ENCODE results near the gene SNX13. TPM values are rescaled to one million over a fixed set of nuclear protein-coding genes. Genes with fewer than 3 reads are reported as not detected.
"Not testable (repeated sequence)": the region's sequence is repeated elsewhere in the genome, so short reads cannot be mapped to it uniquely, and the experiment has no call there.

SNX13 gene
- total RNA-seq, 1 donor from 2014 or later, result 32.9 TPM

DNA sequence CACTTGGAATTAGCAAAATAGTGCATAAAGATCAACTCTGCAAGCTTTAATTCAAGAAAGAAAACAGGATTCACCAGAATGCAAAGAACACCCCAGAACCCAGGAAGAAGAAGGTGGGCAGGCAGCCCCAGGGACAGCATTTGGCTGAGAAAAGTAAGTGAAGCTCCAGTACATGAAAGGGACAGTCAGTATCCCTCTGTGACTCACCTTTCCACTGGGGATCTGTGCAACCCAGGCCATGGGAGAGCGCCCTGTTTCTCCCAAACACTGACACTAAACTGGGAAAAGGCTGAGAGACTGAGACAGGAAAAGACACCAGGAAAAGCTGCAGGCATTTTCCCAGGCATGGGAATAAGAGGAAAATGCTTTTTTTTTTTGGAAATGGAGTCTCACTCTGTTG is 28.2 kb downstream of the SNX13 start:
- H3K27me3 ChIP-seq (ENCODE audit: control insufficient read depth, insufficient read depth, low read length), result no peaks in the 10 kb centered on the region
- FAIRE-seq, result no peak
- TF ChIP-seq, protein P1, sequence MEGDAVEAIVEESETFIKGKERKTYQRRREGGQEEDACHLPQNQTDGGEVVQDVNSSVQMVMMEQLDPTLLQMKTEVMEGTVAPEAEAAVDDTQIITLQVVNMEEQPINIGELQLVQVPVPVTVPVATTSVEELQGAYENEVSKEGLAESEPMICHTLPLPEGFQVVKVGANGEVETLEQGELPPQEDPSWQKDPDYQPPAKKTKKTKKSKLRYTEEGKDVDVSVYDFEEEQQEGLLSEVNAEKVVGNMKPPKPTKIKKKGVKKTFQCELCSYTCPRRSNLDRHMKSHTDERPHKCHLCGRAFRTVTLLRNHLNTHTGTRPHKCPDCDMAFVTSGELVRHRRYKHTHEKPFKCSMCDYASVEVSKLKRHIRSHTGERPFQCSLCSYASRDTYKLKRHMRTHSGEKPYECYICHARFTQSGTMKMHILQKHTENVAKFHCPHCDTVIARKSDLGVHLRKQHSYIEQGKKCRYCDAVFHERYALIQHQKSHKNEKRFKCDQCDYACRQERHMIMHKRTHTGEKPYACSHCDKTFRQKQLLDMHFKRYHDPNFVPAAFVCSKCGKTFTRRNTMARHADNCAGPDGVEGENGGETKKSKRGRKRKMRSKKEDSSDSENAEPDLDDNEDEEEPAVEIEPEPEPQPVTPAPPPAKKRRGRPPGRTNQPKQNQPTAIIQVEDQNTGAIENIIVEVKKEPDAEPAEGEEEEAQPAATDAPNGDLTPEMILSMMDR (IDR thresholded peaks at IDR 0.05; ENCODE audit: insufficient read depth, low read length, severe bottlenecking), result no peak

DNA sequence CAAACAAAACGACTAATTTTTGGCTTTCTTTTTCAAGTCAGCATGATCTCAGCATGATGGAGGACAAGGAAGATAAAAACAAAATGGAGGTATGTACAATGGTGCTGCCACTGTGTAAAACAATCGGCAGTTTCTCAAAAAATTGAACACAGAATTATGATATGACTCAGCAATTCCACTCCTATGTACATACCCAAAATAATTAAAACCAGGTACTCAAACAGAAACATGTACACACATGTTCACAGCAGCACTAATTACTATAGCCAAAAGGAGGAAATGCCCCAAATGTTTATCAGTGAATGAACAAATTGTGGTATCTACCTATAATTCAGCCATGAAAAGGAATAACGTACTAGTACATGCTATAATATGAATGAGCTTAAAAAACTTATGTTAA is 29.9 kb downstream of the SNX13 start:
- FAIRE-seq, result no peak

More for the DNA sequence above, 28.2 kb downstream of the SNX13 start:
- Histone ChIP-seq H3K4me3 (ENCODE audit: low read depth, low read length) (no peak overlapping the region), H3K36me3 (ENCODE audit: control insufficient read depth, insufficient read depth, low read length) (no peaks in the 10 kb centered on the region)
- DNase-seq (ENCODE audit: low read depth), result no peak

DNA sequence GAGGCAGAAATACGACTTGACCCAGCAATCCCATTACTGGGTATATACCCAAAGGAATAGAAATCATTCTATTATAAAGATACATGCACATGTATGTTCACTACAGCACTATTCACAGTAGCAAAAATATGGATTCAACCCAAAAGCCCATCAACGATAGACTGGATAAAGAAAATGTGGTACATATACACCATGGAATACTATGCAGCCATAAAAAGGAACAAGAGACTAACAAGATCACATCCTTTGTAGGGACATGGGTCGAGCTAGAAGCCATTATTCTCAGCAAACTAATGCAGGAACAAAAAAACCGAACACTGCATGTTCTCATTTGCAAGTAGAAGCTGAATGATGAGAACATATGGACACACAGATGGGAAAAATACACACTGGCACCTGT is 31.0 kb downstream of the SNX13 start:
- not testable (repeated sequence) for DNase-seq (ENCODE audit: low read depth); FAIRE-seq; H3K27me3 ChIP-seq (ENCODE audit: control insufficient read depth, insufficient read depth, low read length); H3K4me3 ChIP-seq (ENCODE audit: low read depth, low read length); H3K36me3 ChIP-seq (ENCODE audit: control insufficient read depth, insufficient read depth, low read length)

More for the DNA sequence above, 29.9 kb downstream of the SNX13 start:
- H3K4me3 ChIP-seq (ENCODE audit: low read depth, low read length), result no peak overlapping the region
- H3K36me3 ChIP-seq (ENCODE audit: control insufficient read depth, insufficient read depth, low read length), result no peaks in the 10 kb centered on the region
- no peaks in the 10 kb centered on the region for H3K27me3 ChIP-seq (ENCODE audit: control insufficient read depth, insufficient read depth, low read length)
- DNase-seq (ENCODE audit: low read depth), result peak; percentile 68
- TF ChIP-seq, protein P1 (IDR thresholded peaks at IDR 0.05; ENCODE audit: insufficient read depth, low read length, severe bottlenecking), result no peak

DNA sequence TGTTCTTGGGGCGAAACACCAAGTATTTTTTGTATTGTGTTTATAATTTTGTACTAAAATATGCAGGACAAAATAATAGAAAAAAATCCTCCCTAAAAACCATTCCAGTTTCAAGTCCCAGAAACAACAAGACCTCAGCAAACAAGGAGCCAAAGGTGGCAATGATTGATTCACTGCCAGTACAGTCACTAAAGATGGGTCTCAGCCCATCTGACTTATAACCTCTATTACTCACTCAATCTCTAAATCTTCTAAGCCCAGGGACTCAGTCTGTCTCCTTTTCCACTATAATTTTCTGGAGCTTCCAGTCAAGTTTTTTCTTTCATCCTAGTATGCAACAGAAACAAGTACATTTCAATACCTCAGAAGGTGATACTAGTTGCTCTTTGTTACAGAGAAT is 33.3 kb downstream of the SNX13 start:
- no peak for FAIRE-seq

DNA sequence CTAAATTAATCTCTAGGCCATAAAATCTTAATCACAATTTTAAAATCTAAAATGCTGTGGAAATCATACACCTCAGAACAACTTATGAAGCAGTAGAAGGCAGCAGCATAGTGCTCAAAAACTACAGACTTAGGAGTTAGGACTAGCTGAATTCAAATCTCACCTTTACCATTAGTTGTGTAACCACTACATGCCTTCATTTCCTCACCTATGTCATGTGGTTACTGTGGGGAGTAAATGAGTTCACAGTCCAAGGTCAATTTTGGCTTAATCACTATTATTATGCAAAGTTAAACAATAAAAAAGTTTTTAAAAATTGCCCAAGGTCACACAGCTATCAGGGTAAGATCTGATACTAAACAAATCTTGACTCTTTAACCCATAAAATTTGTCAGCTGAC is 37.0 kb downstream of the SNX13 start:
- DNase-seq (ENCODE audit: low read depth) (peak; percentile 27), FAIRE-seq (no peak)
- H3K27me3 ChIP-seq (ENCODE audit: control insufficient read depth, insufficient read depth, low read length), result no peaks in the 10 kb centered on the region
- no peaks in the 10 kb centered on the region for H3K36me3 ChIP-seq (ENCODE audit: control insufficient read depth, insufficient read depth, low read length)
- TF ChIP-seq, protein P1 (IDR thresholded peaks at IDR 0.05; ENCODE audit: insufficient read depth, low read length, severe bottlenecking), result no peak
- no peak overlapping the region for H3K4me3 ChIP-seq (ENCODE audit: low read depth, low read length)

More for the DNA sequence above, 33.3 kb downstream of the SNX13 start:
- Histone ChIP-seq H3K4me3 (ENCODE audit: low read depth, low read length) (no peak overlapping the region), H3K36me3 (ENCODE audit: control insufficient read depth, insufficient read depth, low read length) (no peaks in the 10 kb centered on the region), H3K27me3 (ENCODE audit: control insufficient read depth, insufficient read depth, low read length) (no peaks in the 10 kb centered on the region)
- DNase-seq (ENCODE audit: low read depth), result peak; percentile 30
- TF ChIP-seq, protein P1 (IDR thresholded peaks at IDR 0.05; ENCODE audit: insufficient read depth, low read length, severe bottlenecking), result no peak

DNA sequence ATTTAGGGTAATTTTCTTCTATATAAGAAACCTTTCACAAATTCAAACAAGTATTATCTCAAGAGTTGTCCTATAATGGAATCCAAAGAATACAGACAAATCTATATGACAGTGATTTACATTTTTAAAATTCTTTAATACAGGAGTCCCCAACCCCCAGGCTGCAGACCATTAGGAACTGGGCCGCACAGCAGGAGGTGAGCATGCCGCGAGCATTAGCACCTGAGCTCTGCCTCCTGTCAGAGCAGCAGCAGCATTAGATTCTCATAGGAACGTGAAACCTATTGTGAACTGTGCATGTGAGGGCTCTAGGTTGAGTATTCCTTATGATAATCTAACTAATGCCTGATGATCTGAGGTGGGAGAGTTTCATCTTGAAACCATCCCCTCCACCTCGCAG is 37.7 kb downstream of the SNX13 start:
- H3K27me3 ChIP-seq (ENCODE audit: control insufficient read depth, insufficient read depth, low read length), result no peaks in the 10 kb centered on the region
- TF ChIP-seq, protein P1 (IDR thresholded peaks at IDR 0.05; ENCODE audit: insufficient read depth, low read length, severe bottlenecking), result no peak
- no peaks in the 10 kb centered on the region for H3K36me3 ChIP-seq (ENCODE audit: control insufficient read depth, insufficient read depth, low read length)
- DNase-seq (ENCODE audit: low read depth) (no peak), FAIRE-seq (no peak)
- H3K4me3 ChIP-seq (ENCODE audit: low read depth, low read length), result no peak overlapping the region
